Neutrophil (primary cell): ENCODE measurements around the gene AKAP8.

Source experiments
- H3K27ac ChIP-seq: fragments of 200-600 bp; sonication (generic); 2 replicates; pipeline ENCODE4 v1.5.1; 2016; ENCODE audit warnings: mild to moderate bottlenecking, moderate library complexity
- H3K27me3 ChIP-seq: fragments of 200-600 bp; sonication (generic); 2 replicates; pipeline ENCODE4 v1.6.0; 2016; ENCODE audit warnings: mild to moderate bottlenecking
- H3K36me3 ChIP-seq: fragments of 200-600 bp; sonication (generic); 2 replicates; pipeline ENCODE4 v1.5.1; 2017
- H3K4me1 ChIP-seq, 2 experiments: fragments of 200-600 bp in 1 of 2; sonication (generic) in 1 of 2; 1 replicate in 1 of 2; 2 replicates in 1 of 2; pipeline versions ENCODE4 v1.5.1 to v1.6.1; 2013 to 2016; ENCODE audit warnings: low read depth in 1 of 2, low read length in 1 of 2, mild to moderate bottlenecking in 1 of 2, moderate library complexity in 1 of 2; ENCODE audit not compliant: control insufficient read depth in 1 of 2, insufficient read depth in 1 of 2
- H3K4me3 ChIP-seq, 2 experiments: fragments of 200-600 bp in 1 of 2; sonication (generic) in 1 of 2; 1 replicate in 1 of 2; 2 replicates in 1 of 2; pipeline ENCODE4 v1.5.1; 2013 to 2016; ENCODE audit warnings: low read depth in 1 of 2, low read length in 1 of 2, mild to moderate bottlenecking in 1 of 2, moderate library complexity in 1 of 2
- H3K9me3 ChIP-seq: fragments of 200-600 bp; sonication (generic); 2 replicates; pipeline ENCODE4 v1.5.1; 2016
- TF ChIP-seq, protein P1 (sequence below): fragments of 200-600 bp; sonication (generic); IDR thresholded peaks from 2 replicates; pipeline ENCODE4 v1.5.1; 2016; ENCODE audit warnings: antibody characterized with exemption

Gene AKAP8

DNA sequence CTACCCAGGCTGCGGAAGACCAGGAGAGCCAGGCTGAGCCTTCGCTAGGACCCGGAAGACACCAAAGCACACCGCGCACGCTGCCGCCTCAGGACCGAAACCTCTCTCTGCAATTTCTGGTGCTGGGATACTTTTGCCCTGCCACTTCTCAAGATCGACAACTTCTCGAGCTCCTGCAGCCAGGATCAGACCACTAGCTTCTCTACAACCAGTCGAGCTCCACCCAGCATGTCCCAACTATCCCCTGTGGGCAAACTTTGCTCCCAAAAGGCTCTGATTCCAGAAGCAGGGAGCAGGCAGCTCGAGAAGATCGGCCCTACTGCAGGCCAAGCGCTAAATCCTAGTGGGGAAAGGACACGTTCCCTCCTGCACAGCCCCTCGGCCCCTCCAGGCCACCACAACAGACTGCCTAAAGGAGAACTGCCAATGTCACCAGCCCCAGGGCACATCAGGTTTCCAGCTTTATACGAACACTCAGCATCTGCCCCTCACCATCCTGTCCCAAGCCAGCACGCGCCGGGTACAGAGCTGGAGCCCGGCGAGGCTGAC is 979 bp downstream of the AKAP8 start:
- Histone ChIP-seq H3K27ac (peak overlapping the region; percentile 90), H3K4me3 (peak overlapping the region; percentile 94 to 96), H3K36me3 (peaks cover 20% of the 10 kb centered on the region), H3K27me3 (no peaks in the 10 kb centered on the region), H3K9me3 (no peaks in the 10 kb centered on the region), H3K4me1 (peaks cover 25 to 26% of the 10 kb centered on the region in 2 experiments)
- TF ChIP-seq, protein P1, sequence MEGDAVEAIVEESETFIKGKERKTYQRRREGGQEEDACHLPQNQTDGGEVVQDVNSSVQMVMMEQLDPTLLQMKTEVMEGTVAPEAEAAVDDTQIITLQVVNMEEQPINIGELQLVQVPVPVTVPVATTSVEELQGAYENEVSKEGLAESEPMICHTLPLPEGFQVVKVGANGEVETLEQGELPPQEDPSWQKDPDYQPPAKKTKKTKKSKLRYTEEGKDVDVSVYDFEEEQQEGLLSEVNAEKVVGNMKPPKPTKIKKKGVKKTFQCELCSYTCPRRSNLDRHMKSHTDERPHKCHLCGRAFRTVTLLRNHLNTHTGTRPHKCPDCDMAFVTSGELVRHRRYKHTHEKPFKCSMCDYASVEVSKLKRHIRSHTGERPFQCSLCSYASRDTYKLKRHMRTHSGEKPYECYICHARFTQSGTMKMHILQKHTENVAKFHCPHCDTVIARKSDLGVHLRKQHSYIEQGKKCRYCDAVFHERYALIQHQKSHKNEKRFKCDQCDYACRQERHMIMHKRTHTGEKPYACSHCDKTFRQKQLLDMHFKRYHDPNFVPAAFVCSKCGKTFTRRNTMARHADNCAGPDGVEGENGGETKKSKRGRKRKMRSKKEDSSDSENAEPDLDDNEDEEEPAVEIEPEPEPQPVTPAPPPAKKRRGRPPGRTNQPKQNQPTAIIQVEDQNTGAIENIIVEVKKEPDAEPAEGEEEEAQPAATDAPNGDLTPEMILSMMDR, result no peak

DNA sequence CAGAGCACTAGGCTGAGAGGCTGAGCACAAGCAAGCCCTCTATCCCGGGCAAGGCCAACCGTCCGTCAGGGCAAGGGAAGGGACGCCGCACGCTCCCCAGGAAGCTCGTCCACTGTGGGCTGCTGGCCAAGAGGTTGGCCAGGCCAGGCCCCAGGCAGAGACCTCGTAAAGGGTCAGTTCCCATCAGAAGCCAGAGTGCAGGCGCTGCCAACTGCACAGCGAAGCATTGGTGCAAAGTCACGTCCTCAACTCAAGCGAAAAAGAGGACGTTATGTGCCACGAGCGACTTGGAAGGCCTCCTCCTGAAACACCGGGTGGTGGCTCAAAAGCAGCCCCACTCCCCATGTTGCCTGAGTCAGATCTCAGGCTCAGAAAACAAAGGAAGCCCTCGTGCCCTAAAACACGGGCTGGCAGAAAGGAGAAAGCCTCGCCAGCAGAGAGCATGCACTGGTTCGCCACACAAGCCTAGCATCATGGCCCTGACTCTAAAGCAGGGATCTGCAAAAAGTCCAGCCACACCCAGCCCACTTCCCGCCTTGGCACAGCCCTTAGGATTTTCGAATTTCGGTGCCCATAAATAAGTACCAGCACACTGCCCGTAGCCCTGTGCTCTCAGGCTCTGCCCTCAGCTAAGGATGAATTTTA is 4.7 kb downstream of the AKAP8 start:
- Histone ChIP-seq H3K9me3 (no peaks in the 10 kb centered on the region), H3K36me3 (peaks cover 52% of the 10 kb centered on the region), H3K4me3 (no peak overlapping the region), H3K4me1 (peaks cover 13 to 17% of the 10 kb centered on the region in 2 experiments), H3K27ac (no peak overlapping the region), H3K27me3 (no peaks in the 10 kb centered on the region)
- TF ChIP-seq, protein P1, result no peak

DNA sequence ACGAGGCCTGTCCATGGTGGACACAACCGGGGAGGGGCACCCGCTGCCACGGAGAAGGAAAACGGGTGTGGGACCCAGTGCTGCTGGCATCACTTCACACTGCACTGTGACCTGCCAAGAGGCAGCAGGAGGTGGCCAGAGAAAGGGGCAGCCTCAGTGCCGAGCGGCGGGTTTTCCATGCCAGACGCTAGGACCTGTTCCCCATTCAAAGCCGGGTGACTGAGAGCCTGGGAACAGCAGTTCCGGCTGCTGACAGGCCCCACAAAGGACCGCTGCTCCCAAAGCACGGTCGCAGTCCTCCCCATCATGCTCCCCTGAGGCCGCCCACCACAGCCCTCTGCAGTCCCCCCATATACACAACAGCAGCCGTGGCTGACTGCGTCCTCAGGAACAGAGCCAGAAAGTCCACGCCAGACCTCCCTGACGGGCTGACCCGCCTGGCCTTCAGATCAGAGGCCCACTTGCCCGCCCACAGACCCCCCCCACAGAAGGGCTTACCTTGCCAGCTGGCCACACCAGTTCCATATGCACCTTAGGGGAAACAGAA is 5.4 kb downstream of the AKAP8 start:
- Histone ChIP-seq H3K9me3 (no peaks in the 10 kb centered on the region), H3K4me3 (no peak overlapping the region), H3K4me1 (peaks cover 12 to 17% of the 10 kb centered on the region in 2 experiments), H3K27ac (no peak overlapping the region), H3K27me3 (no peaks in the 10 kb centered on the region), H3K36me3 (peaks cover 59% of the 10 kb centered on the region)
- TF ChIP-seq, protein P1, result no peak

DNA sequence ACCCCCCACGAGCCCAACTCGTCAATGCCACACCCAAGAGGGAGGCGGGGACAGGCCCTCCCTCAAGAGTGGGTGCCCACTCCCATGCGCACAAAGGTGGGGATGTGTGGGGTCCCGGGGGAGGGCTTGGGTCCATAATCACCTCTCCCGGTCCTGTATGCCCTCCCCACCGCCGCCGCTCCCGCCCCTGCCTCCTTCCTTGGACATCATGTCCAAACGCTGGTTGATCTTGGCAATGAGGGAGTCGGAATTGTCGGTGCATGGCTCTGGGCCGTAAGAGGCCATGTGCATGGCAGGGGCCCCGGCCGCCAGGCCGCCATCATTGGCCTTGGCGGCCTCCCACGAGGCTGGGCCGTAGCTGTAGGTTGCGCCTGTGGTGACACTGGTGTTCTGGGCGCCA is 5.9 kb downstream of the AKAP8 start:
- H3K27ac ChIP-seq, result no peak overlapping the region
- peaks cover 12 to 16% of the 10 kb centered on the region in 2 experiments for H3K4me1 ChIP-seq
- no peaks in the 10 kb centered on the region for H3K9me3 ChIP-seq
- TF ChIP-seq, protein P1, result no peak
- H3K27me3 ChIP-seq, result no peaks in the 10 kb centered on the region
- H3K36me3 ChIP-seq, result peaks cover 64% of the 10 kb centered on the region
- no peak overlapping the region for H3K4me3 ChIP-seq

DNA sequence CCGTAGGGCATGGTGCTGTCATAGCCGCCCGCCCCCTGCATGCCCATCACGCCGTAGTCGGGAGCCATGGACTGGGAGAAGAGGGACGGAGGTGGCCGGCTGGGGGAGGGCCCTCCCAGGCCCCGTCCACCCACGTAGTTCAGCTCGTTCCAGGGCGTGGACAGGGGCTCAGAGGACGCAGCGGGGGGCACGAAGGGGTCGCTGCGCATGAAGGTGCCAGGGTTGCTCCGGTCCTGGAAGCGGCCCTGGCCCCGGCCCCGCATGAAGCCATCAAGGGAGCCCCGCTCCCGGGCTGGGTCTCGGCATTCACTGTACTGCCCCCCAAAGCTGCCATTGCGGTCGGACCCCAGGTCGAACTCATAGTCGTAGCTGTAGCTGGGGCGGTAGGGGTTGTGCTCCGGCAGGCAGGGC is 6.7 kb downstream of the AKAP8 start:
- no peak overlapping the region for H3K4me3 ChIP-seq
- peaks cover 72% of the 10 kb centered on the region for H3K36me3 ChIP-seq
- peaks cover 9% of the 10 kb centered on the region in 2 experiments for H3K4me1 ChIP-seq
- H3K27me3 ChIP-seq, result no peaks in the 10 kb centered on the region
- no peaks in the 10 kb centered on the region for H3K9me3 ChIP-seq
- TF ChIP-seq, protein P1, result no peak
- no peak overlapping the region for H3K27ac ChIP-seq
